HG03066 (cell line): Measurements from ENCODE around the gene ST8SIA6.
A peak's percentile ranks its signal among the peaks of the same experiment; 100 is the strongest.
"Not testable (repeated sequence)": the region's sequence is repeated elsewhere in the genome, so short reads cannot be mapped to it uniquely, and the experiment has no call there.

Experiments
- ATAC-seq: cut with Tn5 transposase; IDR thresholded peaks from one replicate; pipeline ENCODE4 v1.9.1; 2021; ENCODE audit warnings: low read depth; ENCODE audit not compliant: unreplicated experiment

The ST8SIA6 gene, protein sequence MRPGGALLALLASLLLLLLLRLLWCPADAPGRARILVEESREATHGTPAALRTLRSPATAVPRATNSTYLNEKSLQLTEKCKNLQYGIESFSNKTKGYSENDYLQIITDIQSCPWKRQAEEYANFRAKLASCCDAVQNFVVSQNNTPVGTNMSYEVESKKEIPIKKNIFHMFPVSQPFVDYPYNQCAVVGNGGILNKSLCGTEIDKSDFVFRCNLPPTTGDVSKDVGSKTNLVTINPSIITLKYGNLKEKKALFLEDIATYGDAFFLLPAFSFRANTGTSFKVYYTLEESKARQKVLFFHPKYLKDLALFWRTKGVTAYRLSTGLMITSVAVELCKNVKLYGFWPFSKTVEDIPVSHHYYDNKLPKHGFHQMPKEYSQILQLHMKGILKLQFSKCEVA

DNA sequence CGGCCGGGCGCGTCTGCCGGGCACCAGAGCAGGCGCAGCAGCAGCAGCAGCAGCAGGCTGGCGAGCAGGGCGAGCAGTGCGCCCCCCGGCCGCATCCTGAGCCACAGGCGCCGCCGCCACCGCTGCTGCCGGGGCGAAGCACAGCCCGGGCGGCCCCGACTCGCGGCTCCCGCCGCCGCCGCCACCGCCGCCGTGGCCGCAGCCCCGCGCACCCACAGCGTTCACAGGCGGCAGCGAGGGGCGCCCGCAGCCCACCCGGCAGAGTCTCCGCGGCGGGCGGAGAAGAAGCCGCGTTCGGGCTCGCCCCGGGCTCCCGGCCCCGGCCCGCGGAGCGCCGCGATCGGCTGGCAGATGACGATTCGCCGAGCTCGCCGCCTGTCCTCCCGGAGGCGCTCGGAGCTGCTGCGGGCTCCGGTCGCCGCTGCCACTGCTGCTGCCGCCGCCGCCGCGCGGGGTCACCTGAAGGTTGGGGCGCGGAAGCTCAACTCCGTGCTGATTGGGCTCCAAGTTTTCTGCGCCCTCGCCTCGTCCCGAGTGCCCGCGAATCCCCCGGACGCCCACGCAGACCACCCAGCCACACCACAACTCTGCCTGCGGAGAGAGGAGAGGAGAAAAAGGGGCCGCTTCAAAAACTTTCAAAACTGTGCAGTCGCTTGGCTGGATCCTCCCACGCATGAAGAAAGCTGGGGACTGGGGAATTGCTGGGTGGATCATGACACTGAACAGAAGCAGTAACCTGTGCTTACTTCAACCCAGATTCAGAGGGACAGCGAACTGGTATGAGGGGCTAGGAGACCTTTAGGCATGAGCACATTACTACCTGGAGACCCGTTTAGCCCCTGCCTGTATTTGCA lies at the start of gene ST8SIA6:
Gene ST8SIA6 (minus strand): TSS at position 435 of the 854 bp plus-strand sequence. CDS start 340 bp downstream, at position 95.
- peak; percentile 58 for ATAC-seq

DNA sequence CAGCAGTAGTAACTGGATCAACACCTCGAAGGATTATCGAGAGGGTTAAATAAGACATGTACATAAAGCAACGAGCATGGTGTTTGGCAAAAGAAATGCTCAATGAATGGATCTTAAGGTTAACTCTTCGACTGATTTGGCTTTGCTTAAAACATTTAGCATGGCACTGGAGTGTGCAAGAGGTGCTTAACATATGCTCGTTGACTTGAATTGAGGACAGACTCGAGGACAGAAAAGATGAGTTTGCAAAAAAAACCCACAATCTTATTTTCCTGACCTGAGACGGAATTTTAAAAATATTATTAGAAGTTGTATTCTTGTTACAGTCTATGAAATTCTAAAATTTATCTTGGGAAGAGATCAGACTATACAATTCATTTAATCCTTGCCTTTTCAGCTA lies 49.4 kb upstream of the ST8SIA6 start:
- ATAC-seq, result no peak

DNA sequence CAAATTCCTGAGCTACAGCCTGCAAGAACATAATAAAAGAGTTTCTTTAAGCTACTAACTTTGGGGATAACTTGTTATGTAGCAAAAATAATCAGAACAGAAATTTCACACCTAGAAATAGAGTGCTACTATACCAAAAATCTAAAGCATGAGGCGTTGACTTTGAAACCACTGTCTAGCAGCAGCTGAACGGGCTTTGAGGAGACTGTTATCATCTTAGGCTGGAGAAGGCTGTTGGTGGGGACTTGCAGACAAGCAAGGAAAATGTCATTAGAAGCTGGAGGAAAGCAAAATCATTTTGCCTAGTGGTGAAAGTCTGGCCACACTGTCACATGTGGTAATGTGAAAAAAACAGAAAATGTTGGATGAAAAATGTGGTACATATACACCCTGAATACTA lies 48.4 kb upstream of the ST8SIA6 start:
- no peak for ATAC-seq

DNA sequence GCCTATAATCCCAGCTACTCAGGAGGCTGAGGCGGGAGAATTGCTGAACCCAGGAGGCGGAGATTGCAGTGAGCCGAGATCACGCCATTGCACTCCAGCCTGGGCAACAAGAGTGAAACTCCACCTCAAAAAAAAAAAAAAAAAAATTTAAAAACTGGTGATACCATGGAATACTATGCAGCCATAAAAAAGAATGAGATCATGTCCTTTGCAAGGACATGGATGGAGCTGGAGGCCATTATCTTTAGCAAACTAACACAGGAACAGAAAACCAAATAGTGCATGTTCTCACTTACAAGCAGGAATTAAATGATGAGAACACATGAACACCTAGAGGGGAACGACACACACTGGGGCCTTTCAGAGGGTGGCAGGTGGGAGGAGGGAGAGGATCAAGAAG lies 44.6 kb upstream of the ST8SIA6 start:
- ATAC-seq, result not testable (repeated sequence)

DNA sequence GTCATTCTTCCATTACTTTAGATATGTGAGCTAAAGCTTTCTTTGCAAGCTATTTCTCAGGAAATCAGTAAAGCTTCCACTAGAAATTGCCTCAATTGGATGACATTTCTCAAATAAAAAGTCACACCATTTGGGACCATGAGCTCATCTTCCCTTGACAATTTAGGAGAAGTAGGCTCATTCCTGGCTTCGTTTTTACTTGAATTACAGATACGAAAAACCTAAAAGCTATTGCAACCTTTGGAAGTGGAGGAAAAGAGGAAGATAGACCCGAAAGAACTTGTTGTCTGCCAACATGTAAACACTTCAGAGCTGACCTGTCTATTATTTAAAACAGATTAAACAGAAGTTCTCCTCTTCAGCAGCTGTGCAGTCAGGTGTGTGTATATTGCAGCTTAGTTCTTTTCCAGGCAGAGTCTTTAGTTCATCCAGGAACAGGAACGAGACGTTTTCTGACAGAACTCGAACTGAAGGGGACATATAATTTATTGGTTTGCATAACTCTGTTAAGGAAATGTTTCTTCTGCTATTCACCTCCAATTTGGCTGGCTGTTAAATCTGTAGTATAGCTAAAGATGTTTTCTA lies 43.1 kb upstream of the ST8SIA6 start:
- no peak for ATAC-seq

DNA sequence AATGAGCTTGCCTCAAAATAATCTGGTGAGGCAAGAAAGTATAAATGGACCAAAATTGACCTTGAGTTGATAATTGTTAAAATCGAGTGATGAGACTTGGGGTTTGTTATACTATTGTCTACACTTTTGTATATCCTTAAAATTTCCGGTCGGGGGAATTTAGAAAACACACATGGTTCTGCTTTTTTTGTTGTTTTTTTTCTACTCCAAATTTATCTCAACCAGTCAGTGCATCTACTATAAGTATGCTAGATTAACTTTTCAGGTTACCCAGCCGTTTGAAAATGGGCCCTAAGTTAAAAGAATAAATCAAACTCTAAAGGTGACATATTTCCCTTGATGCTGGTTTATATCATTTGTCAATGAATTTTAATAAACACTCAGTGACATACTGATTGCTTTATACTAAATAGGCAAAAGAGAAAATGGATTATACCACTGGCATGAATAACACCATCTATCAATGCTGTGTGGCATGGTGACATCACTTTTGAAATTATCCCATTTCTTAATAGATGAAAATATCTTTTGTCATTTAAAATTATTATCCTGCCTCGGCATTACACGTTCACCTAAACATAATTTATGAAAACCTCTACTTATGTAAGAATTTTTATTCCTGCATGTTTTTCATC lies 40.3 kb upstream of the ST8SIA6 start:
- no peak for ATAC-seq

DNA sequence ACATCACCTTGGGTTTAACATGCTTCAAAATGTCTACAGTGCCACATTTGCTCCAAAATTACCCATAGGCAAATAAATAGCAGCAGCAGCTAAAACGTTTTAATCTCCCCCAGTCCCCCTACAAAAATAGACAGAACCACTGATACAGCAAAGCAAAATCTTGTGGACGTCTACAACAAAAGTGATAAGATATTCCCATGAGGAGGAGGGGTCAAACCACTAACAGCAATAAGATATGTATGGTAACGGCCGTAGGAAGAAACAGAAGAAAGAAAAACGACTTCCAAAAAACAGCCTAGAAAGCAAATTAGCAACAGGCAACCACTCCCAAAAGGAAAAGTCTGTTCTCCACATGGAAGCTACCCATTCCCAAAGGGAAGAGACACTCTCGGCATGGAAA lies 34.5 kb upstream of the ST8SIA6 start:
- ATAC-seq, result no peak

DNA sequence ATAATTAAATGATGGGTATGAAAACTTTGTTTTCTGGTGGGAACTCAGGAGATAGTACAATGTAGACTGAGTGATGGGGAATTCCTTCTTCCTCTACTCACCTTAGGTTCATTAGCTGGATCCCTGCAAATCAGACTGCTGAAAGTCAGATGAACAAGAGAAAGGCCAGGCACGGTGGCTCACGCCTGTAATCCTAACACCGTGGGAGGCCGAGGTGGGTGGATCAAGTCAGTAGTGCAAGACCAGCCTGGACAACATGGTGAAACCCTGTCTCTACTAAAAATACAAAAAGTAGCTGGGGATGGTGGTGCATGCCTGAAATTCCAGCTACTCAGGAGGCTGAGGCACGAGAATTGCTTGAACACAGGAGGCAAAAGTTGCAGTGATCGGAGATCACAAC lies 28.7 kb upstream of the ST8SIA6 start:
- no peak for ATAC-seq

DNA sequence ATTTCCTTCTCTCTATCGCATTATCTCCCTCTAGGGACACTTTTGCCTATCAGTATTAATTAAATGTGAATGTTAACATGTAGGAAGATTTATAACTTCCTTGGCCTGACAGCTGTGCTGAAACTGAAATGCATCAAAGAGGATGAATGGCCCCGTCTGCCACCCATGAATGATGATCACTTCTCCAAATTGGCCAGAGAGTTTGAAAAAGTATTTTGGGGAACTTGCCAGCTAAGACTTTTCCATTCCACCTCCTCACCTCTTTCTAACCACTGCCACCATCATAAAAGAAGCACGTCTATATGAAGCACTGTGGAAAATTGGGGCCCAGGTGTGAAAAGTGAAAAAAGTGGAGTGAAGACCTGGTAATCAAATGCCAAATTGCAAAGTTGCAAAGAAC lies 25.4 kb upstream of the ST8SIA6 start:
- ATAC-seq, result no peak

DNA sequence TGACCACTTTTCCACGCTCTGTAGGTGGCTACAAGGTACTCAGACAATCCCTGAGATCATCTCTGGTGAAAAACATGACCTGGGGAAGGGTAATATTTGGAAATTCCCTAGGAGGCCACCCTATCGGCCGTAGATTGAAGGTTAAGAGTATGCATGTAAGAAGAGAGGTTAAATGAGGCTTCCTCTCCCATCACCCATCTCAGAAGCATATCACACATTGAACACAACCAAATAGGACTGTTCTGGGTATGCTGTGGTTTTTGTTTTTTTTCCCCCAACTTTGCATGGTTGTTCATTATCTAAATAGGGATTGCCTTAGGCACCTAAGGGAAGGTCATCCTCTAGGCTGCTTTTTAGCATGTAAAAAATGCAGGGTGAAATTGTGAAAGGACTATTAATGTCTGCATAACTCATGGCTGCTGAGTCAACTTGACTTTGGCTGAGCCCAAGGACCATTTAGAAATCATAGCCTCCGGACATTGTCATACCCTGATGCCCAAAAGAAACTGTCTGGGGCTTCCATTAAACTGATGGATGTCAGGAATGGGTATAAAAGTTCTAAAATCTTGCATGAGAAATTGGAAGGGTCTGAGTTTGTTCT lies 24.7 kb upstream of the ST8SIA6 start:
- no peak for ATAC-seq

DNA sequence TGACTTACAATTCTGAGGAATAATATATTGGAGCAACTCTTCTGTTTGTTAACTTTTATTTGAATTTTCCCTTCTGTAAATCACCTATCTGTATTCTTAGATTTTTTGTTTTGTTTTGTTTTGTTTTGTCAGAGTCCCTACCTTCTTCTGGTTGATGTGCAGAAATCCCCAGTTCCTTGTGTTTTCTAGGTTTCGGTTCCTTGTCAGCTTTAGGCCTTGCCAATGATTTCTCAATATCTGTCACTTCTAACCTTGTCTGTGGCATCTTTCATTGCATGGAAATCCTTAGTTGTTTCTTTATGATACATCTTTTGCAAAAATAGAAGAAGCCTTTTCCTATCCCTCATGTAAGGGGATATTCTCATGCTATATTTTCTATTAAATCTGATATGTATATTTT lies 21.7 kb upstream of the ST8SIA6 start:
- no peak for ATAC-seq

DNA sequence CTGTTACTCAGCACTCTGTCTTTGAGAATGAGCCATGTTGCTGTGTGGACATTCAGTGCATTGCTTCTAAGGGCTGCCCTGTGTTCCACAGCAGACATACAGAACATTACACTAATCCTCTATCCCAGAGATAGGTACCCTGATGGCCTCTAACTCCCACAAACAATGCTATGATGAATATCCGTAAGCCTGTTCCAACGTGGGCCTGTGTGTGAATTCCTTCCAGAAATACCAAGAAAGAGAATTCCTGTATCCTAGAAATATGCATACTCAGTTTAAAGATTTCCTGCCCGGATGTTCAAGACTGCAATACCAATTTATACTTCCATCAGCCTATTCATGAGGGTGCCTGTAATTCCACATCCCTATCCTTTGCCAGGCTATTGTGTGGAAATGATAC lies 21.3 kb upstream of the ST8SIA6 start:
- no peak for ATAC-seq

DNA sequence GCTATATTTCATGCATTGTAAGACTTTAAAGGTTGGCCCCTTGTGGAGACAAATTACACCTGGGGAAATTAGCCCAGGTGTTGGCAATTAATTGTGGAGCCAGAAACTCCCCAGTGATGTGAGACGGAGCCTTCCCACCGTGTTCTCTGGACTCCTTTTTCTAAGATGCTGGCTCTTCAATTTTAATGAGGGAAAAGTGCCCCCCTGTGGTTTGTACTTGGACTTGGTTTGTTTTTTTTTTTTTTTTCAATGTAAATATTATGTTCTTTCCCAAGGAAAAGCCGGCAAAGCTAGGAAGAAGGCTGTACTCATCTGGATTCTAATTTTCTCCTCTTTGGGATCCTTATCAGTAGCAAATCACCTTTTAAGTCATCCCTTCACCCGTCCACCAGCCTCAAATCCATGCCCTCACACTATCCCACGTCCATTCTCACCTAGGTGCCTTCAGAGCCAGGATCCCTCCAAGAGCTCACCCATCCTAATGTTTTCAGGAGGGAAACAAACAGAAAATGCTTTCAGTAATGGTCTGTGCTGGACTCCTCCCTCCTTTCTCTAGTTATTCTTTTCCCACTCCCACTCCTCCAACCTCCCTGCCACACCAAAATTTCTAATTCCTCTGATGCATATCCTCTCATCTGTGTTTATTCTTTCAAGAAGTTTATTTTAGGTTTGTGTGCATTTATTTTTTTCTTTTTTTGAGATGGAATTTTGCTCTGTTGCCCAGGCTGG lies 20.4 kb upstream of the ST8SIA6 start:
- no peak for ATAC-seq

DNA sequence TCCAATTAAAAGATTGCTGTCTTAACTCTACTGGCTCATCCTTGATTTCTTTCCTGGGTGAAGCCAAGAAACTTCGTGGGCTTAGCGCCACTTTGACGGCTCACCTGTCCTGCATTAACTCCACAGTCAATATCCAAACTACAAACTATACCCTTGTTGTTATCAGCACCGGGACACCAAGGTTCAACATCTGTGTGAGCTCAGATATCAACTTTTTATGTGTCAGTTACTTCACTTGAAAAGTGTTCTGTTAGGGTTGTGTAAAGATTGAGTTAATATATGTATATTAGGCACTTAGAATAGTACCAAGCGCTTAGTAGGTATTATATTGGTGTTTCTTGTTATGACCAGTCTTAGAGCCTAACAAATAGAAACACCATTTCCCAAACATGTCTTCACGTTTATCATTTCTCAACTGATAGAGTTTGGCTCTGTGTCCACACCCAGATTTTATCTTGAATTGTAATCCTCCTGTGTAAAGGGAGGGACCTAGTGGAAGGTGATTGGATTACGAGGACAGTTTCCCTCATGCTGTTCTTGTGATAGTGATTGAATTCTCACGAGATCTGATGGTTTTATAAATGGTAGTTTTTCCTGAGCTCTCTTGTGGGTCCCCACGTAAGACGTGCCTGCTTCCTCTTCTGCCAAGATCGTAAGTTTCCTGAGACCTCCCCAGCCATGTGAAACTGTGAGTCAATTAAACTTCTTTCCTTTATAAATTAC lies 19.0 kb upstream of the ST8SIA6 start:
- no peak for ATAC-seq

DNA sequence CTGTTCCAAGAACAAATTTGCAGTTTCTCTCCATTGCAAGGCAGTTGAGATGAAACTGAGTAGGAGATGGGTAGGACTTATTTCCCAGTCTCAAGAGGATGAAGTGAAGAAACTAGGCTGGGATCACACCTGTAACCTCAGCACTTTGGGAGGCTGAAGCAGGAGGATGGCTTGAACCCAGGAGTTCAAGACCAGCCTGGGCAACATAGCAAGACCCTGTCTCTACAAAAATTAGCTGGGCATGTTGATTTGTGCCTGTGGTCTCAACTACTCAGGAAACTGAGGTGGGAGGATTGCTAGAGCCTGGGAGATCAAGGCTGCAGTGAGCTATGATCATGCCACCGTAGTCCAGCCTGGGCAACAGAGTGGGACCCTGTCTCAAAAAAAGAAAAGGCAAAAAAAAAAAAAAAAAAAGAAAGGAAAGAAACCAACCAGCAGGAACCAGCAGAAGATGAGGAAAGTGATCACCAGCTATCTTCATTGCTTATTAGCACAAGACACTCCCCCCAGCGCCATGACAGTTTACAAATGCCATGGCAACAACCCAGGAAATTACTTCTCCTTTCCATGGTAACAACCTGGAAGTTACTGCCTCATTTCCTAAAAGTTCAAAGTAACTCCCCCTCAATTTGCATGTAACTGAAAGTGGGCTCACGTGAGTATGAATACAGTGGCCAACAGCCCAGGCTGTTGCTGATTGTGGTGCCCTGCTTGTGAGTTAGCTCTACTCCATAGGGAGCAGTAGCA lies 18.3 kb upstream of the ST8SIA6 start:
- ATAC-seq, result no peak

DNA sequence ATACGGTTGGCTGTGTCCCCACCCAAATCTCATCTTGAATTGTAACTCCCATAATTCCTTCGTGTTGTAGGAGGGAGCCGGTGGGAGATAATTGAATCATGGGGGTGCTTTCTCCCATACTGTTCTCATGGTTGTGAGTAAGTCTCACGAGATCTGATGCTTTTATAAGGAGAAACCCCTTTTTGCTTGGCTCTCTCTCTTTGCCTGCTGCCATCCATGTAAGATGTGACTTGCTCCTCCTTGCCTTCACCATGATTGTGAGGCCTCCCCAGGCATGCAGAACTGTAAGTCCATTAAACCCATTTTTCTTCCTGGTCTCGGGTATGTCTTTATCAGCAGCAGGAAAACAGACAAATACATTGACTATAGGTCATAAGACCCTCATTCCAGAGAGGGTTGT lies 15.9 kb upstream of the ST8SIA6 start:
- ATAC-seq, result no peak

DNA sequence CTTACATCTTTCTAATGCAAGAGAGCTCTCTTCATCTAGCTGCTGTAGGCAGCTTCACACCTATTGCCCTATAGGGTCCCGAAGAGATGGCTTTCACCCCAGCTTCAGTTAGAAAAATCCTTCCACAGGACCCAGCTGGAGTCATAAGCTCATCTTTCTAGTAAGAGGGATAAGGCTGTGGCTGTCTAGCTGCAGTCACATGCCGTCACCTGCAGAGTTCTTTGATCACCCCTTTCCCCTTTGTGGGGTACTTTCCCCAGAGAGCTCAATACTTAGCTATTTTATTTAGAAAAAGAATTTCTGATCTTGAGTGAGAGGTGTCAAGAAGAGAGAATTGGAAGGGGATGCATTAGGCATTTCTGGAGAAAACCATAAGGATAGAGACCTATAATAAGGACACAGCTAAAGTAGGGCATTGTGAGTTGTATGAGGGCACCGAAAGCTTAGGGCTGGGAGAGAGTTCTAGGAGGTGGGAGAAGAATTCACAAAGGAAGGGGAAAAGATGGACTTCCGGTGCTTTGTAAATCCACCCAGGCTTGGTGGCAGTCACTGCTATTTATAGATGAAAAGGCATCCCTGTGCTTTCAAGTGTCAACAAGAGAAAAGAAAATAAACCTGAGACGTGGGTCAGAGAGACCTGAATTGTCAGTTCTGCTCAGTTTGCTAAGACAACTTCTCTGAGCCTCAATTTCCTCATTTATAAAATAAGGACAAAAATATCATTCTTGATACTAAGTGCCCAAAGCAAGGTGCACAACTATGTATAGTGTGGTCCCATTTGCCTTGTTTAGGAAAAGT lies 11.1 kb upstream of the ST8SIA6 start:
- no peak for ATAC-seq

DNA sequence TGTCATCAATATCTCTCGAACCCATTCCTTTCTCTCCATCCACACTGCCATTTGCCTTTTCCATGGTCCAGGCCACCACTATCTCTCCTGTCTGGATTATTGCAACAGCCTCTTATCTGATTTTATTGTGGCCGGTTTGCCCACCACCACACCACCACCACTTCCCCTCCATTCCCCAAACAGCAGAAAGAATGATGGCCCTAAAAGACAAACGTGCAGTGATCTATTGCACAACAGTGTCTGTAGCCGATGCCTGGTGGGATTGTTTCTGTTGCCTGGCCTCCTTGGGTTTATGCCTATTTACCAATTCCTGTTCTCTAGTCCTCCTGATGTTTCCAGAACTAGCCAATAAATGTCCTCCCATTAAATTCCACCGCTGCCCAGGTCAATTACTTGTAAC lies 10.2 kb upstream of the ST8SIA6 start:
- ATAC-seq, result no peak
